HL-60/S4 (cell line): ENCODE measurements around the gene SDCCAG8.

ENCODE experiments used
- in situ Hi-C: fragments of 300-500 bp; cut with MboI; formaldehyde crosslinking; loops from 2 replicates; pipeline ENCODE4 v1.14.3; 2022; ENCODE audit warnings: low sequenced_read_pairs

SDCCAG8 gene

GRCh38 chr1:243254233-243254926 is 1.5 kb upstream of the SDCCAG8 start:
- in situ Hi-C loops = no loop called here

- in situ Hi-C loops = no loop called here
These were observed 682 bp upstream of the SDCCAG8 start, which contains the start of gene CEP170 for GRCh38 chr1:243254927-243255790. TSS of gene CEP170 (minus strand) at chr1:243255281. CDS start at chr1:243225280, 30,001 bp downstream.

GRCh38 chr1:243256590-243256989 is 749 bp downstream of the SDCCAG8 start:
- in situ Hi-C loops = no loop called here

GRCh38 chr1:243257189-243257588 is 1.3 kb downstream of the SDCCAG8 start:
- in situ Hi-C loops = no loop called here

GRCh38 chr1:243258731-243259130 is 2.9 kb downstream of the SDCCAG8 start:
- in situ Hi-C loops = no loop called here

- in situ Hi-C loops = no loop called here
These were observed 4.5 kb downstream of the SDCCAG8 start for GRCh38 chr1:243260221-243260880.

- in situ Hi-C loops = no loop called here
These were observed 5.5 kb downstream of the SDCCAG8 start for GRCh38 chr1:243261390-243261789.

GRCh38 chr1:243264717-243265116 is 8.9 kb downstream of the SDCCAG8 start:
- in situ Hi-C loops = no loop called here

GRCh38 chr1:243266231-243266630 is 10.4 kb downstream of the SDCCAG8 start:
- in situ Hi-C loops = no loop called here

- in situ Hi-C loops = no loop called here
These were observed 11.6 kb downstream of the SDCCAG8 start for GRCh38 chr1:243267471-243267880.

GRCh38 chr1:243267914-243268653 is 12.2 kb downstream of the SDCCAG8 start:
- in situ Hi-C loops = no loop called here

GRCh38 chr1:243268751-243269460 is 13.1 kb downstream of the SDCCAG8 start:
- in situ Hi-C loops = no loop called here

GRCh38 chr1:243269461-243269801 is 13.6 kb downstream of the SDCCAG8 start:
- in situ Hi-C loops = no loop called here

GRCh38 chr1:243270097-243270864 is 14.4 kb downstream of the SDCCAG8 start:
- in situ Hi-C loops = no loop called here

GRCh38 chr1:243271996-243272395 is 16.2 kb downstream of the SDCCAG8 start:
- in situ Hi-C loops = no loop called here

GRCh38 chr1:243272401-243272800 is 16.6 kb downstream of the SDCCAG8 start:
- in situ Hi-C loops = no loop called here

- in situ Hi-C loops = no loop called here
These were observed 17.7 kb downstream of the SDCCAG8 start for GRCh38 chr1:243273506-243273905.

GRCh38 chr1:243273945-243274344 is 18.1 kb downstream of the SDCCAG8 start:
- in situ Hi-C loops = no loop called here

GRCh38 chr1:243275316-243275715 is 19.5 kb downstream of the SDCCAG8 start:
- in situ Hi-C loops = no loop called here
